ENCODE results near the gene SPEF1. TPM values are rescaled to one million over a fixed set of nuclear protein-coding genes. Genes with fewer than 3 reads are reported as not detected.

SPEF1 gene
- total RNA-seq, 1 donor from 2014 or later: not detected

- no peak for TF ChIP-seq CTCF (IDR thresholded peaks at IDR 0.05)
- no peak for DNase-seq (ENCODE audit: extremely low spot score, unreplicated experiment)
- no peak overlapping the region for H3K4me3 Mint-ChIP-seq (ENCODE audit: unreplicated experiment)
- H3K9me3 Mint-ChIP-seq (ENCODE audit: unreplicated experiment): no peaks in the 10 kb centered on the region
- H3K4me1 Mint-ChIP-seq (ENCODE audit: unreplicated experiment): peaks cover 3% of the 10 kb centered on the region
- peaks cover 13% of the 10 kb centered on the region for H3K27me3 Mint-ChIP-seq (ENCODE audit: unreplicated experiment)
- H3K36me3 Mint-ChIP-seq (ENCODE audit: unreplicated experiment): no peaks in the 10 kb centered on the region
- H3K27ac Mint-ChIP-seq (ENCODE audit: unreplicated experiment): no peak overlapping the region
Observed at GRCh38 chr20:3741836-3742458, 39.3 kb downstream of the SPEF1 start.

- peaks cover 16% of the 10 kb centered on the region for H3K27me3 Mint-ChIP-seq (ENCODE audit: unreplicated experiment)
- H3K9me3 Mint-ChIP-seq (ENCODE audit: unreplicated experiment): no peaks in the 10 kb centered on the region
- no peak overlapping the region for H3K27ac Mint-ChIP-seq (ENCODE audit: unreplicated experiment)
- TF ChIP-seq CTCF (IDR thresholded peaks at IDR 0.05): no peak
- peaks cover 3% of the 10 kb centered on the region for H3K4me1 Mint-ChIP-seq (ENCODE audit: unreplicated experiment)
- DNase-seq (ENCODE audit: extremely low spot score, unreplicated experiment): no peak
- no peak overlapping the region for H3K4me3 Mint-ChIP-seq (ENCODE audit: unreplicated experiment)
- H3K36me3 Mint-ChIP-seq (ENCODE audit: unreplicated experiment): no peaks in the 10 kb centered on the region
Observed at GRCh38 chr20:3740615-3741301, 40.5 kb downstream of the SPEF1 start.

- Mint-ChIP-seq H3K27me3 (ENCODE audit: unreplicated experiment) (peaks cover 15% of the 10 kb centered on the region), H3K4me1 (ENCODE audit: unreplicated experiment) (peaks cover 3% of the 10 kb centered on the region), H3K27ac (ENCODE audit: unreplicated experiment) (no peak overlapping the region), H3K36me3 (ENCODE audit: unreplicated experiment) (no peaks in the 10 kb centered on the region), H3K4me3 (ENCODE audit: unreplicated experiment) (no peak overlapping the region), H3K9me3 (ENCODE audit: unreplicated experiment) (no peaks in the 10 kb centered on the region)
- no peak for TF ChIP-seq CTCF (IDR thresholded peaks at IDR 0.05)
- DNase-seq (ENCODE audit: extremely low spot score, unreplicated experiment): no peak
Observed at GRCh38 chr20:3739926-3740451, 41.3 kb downstream of the SPEF1 start.

GRCh38 chr20:3739054-3739925 lies 42.0 kb downstream of the SPEF1 start:
- Mint-ChIP-seq H3K4me1 (ENCODE audit: unreplicated experiment) (peaks cover 2% of the 10 kb centered on the region), H3K27ac (ENCODE audit: unreplicated experiment) (no peak overlapping the region), H3K27me3 (ENCODE audit: unreplicated experiment) (peaks cover 9% of the 10 kb centered on the region), H3K9me3 (ENCODE audit: unreplicated experiment) (no peaks in the 10 kb centered on the region), H3K36me3 (ENCODE audit: unreplicated experiment) (no peaks in the 10 kb centered on the region), H3K4me3 (ENCODE audit: unreplicated experiment) (no peak overlapping the region)
- no peak for TF ChIP-seq CTCF (IDR thresholded peaks at IDR 0.05)
- no peak for DNase-seq (ENCODE audit: extremely low spot score, unreplicated experiment)

All from osteocyte (in vitro differentiated cells).